ENCODE measurements around the gene SEMA4B.
"Not testable (repeated sequence)": the region's sequence is repeated elsewhere in the genome, so short reads cannot be mapped to it uniquely, and the experiment has no call there.

The SEMA4B gene

DNA sequence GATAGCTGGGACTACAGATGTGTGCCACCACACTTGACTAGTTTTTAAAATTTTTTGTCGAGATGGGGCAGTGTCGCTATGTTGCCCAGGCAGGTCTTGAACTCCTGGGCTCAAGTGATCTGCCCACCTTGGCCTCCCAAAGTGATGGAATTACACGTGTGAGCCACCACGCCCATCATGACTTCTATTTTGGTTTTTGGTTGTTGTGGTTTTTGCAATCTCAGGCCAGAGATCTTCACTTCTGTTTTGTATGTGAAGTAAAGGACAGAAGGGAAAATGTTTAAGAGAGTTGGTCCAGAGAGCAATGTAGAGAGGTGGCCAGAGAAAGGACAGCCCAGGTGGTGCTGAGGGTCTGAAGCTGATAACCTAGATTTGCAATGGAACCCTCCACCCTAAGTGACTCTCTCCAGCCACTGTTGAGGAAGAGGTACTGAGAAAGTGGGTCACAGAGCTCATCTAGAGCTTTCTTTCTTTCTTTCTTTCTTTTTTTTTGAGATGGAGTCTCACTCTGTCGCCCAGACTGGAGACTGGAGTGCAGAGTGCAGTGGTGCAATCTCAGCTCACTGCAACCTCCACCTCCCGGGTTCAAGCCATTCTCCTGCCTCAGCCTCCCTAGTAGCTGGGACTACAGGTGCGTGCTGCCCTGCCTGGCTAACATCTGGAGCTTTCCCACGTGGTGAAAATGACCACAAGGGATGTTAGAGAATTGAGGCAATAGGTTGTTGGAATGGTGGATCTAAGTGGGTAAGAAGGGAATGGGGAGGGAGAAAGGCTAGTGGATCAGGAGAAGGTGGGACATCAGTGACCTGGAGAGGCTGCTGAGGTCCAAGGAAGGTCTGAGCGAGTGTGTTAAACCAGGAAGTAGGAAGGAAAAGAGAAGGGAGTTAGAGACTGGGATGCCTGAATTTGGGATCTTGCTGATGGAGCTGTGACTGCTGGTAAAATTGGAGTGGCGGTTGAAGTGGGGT lies 22.4 kb upstream of the SEMA4B start:
- peak; percentile 60 for FAIRE-seq
- DNase-seq (ENCODE audit: extremely low spot score, insufficient read length, low read depth) = no peak

DNA sequence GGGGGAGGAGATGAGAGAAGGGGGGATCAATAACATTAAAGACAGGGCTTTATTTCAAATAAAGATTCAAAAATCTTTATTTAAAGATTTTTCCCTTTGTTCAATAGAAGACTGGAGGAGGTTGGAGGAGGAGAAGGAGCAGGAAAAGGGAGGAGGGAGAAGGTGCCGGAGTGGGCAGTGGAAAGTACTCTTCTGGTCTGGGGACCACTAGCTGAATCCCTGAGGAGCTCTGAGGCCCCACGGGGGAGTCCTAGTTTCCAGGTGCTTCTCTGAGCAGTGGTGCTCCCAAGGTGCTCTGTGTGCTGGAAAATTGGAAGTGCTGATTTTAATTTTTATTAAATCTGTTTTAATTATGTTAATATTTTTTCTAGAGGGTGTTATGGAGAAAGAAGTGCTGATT lies 19.4 kb upstream of the SEMA4B start:
- no peak for FAIRE-seq
- DNase-seq (ENCODE audit: extremely low spot score, insufficient read length, low read depth) = no peak

DNA sequence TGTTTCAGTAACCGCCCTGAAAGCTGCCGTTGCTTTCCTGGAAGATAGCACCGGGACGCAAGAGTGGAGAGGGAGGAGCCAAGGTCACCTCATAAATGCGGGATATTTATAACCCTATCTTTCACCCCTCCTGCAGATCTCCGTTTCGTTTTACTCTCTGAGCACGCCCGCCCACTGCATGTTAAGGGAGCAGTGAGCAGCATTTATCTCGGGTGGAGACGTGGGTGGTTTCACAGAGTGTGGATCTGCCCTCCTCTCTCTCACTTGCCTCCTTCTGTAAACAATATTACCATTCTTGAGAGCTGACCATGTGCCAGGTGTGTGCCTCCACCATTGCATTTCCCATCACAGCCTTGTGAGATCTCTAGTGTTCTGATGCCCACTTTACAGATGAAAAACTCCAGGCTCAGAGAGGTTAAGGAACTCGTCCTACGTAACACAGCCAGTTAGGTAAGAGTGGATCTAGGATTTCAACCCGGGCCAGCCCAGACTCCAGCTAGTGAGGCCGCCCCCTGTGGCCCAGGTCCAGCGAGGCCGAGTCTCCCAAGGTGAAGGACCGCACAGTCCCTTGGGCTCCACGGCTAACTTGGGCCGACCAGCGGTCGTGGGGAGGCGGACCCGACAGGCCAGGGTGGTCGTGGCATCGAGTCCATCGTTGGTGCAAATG lies 16.9 kb upstream of the SEMA4B start:
- peak; percentile 28 for DNase-seq (ENCODE audit: extremely low spot score, insufficient read length, low read depth)
- peak; percentile 86 for FAIRE-seq

DNA sequence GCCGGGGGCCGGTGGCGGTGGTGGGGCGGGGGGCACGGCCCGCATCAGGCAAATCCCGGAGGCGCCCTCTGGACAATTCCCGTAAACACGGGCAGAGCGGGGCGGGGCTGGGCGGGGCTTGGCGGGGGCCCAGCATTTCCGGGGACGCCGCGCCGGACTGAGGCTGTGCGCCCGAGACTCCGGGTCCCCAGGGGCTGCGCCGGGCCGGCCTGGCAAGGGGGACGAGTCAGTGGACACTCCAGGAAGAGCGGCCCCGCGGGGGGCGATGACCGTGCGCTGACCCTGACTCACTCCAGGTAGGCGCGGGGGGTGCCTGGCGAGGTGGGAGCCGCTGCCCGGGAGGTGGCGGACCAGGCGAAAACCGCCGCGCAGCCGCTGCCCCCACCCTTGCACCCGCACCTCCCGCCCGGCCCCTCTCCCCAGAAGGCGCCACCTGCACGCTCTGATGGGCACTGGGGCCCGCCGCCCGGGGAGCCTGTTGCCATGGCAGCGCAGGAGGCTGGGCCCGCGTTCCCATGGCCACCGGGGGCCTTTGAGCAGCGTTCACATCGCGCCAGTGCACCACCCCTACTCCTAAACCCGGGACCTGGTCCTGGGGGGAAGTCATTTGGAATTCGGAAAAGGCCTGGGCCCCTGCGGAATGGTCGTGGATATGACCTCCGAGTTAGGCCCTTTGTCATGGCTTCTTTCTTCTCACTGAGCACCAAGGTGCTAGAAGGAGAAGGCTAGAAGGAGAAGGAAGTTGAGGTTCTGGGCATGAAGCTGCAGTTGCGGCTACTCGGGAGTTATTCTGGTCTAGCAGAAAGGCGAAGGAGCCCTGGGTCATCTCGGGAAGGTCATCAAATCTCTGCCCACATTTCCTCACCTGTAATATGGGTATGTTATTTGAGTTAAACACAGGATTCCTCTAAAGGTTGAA lies 16.1 kb upstream of the SEMA4B start:
- DNase-seq (ENCODE audit: extremely low spot score, insufficient read length, low read depth) (peak; percentile 78), FAIRE-seq (peak; percentile 60)

DNA sequence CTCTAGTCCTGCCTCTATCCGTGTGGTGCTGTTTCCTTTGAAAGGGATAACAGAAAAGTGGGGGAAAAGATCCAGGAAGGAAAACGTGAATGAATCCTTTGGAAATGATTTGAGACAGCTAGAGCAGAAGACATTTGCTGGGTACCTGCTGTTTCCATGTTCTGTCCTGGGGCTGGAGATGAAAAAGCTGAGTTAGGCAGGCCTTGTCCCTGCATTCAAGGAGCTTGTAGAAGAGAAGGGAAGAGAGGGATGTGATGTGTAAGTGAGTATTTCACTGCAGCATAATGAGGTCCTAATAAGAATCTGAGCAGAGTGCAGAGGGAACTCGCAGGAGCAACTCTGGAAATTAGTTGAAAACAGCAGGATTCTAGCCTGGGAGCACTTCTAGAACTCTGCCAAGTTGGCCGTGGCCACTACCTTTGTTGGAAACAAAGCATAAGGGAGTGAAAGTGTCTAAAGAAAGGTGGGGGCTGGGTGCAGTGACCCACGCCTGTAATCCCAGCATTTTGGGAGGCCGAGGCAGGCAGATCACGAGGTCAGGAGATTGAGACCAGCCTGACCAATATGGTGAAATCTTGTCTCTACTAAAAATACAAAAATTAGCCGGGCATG lies 13.8 kb upstream of the SEMA4B start:
- no peak for DNase-seq (ENCODE audit: extremely low spot score, insufficient read length, low read depth)
- FAIRE-seq = no peak

DNA sequence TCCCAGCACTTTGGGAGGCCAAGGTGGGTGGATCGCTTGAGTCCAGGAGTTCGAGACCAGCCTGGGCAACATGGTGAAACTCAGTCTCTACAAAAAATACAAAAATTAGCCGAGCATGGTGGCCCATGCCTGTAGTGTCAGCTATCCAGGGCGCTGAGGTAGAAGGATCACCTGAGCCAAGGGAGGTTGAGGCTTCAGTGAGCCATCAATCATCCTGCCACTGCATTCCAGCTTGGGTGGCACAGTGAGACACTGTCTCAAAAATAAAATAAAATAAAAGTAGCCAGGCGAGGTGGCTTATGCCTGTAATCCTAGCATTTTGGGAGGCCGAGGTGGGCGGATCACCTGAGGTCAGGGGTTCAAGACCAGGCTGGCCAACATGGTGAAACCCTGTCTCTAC lies 13.1 kb upstream of the SEMA4B start:
- not testable (repeated sequence) for FAIRE-seq; DNase-seq (ENCODE audit: extremely low spot score, insufficient read length, low read depth)

DNA sequence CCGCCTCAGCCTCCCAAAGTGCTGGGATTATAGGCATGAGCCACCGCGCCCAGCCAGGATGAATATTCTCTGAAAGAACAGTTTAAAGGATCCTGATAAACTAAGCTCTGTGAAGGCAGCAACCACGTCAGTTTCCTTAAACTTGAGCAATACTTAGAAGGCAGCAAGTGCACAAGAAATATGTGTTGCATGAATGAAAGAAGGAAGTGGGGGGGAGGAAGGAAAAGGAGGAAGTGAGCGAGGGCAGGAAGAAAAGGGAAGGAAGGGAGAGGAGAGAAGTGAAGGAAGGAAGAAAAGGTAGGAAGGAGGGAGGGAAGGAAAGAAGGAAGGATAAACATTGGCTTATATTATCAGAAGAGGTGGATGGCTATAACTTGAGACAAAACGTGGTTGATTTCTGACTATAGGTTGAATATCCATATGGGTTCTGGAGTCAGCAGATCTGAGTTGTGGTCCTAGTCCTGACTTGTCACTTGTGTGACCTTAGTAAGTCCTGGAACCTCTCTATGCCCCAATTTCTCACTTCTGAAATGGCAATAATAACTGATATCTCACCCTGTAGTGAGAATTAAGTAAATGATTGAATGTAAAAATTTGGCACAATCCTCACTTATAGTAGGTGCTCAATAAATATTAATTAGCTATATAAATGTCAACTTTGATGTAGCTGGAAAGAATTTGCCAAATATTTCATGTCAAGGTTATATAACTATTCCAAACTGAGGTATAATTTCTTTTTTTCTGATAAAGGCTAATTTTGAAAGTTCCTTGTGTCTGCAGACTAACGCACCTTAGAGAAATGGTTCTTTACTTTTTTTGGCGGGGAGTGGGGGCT lies 12.0 kb upstream of the SEMA4B start:
- FAIRE-seq (no peak), DNase-seq (ENCODE audit: extremely low spot score, insufficient read length, low read depth) (no peak)

DNA sequence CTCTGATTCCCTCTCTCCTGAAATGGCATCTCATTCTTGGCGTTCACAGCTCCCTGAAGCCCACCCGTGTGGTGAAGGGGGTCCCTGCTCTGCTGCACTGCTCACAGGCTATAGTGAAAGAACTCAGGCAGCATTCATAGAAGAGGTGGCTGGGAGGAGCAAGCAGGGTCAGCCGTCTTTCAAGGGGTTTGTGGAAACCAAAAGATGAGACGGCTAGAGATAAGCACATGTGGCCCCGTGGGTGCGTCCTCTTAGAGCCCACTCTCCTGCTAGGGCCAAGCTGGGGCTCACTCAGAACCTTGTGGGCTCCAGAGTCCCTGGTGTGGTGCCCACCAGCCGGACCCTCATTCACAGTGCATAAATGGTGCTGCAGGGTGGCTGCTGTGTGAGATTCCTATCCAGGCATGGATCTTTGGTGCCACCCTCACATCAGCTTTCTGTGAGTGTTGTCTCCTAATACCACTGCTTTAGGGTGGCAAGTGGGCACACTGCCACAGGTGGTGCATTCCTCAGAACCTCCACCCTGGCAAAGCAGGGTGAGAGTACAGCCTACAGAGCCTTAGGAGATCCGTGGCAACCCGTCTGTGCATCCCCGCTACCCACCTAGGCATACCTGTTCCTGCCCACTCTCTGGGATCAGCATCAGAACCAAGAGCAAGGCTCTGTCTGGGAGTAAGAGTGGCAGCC lies 11.2 kb upstream of the SEMA4B start:
- DNase-seq (ENCODE audit: extremely low spot score, insufficient read length, low read depth) (no peak), FAIRE-seq (no peak)

DNA sequence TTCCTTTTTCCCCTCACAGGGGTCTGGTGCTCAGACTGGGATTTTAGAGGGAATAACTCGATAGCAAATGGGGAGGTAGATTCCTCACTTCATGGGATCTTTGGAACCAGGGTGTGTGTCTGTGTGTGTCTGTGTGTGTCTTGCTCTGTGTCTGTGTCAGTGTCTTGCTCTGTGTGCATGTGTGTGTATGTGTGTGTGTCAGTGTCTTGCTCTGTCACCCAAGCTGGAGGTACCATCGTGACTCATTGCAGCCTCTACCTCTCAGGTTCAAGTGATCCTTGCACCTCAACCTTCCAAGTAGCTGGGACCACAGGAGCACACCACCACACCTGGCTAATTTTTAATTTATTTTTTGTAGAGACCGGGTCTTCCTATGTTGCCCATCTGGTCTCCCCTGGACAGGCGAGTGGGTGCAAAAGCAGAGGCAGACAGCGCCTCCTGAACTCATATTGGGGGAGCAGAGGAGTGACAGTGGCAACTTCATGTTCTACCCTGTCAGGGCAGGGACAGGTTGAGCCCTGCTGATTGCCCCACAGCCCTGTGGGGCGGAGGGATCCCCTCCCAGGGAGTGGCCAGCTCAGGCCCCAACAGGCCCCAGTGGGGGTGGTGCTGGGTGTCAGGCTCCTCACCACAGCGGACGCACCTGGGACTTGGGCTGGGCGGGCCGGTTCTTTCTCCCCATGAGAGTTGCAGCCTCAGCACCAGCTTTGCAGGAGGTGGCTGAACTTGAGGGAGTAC lies 10.4 kb upstream of the SEMA4B start:
- DNase-seq (ENCODE audit: extremely low spot score, insufficient read length, low read depth) (no peak), FAIRE-seq (peak; percentile 69)

DNA sequence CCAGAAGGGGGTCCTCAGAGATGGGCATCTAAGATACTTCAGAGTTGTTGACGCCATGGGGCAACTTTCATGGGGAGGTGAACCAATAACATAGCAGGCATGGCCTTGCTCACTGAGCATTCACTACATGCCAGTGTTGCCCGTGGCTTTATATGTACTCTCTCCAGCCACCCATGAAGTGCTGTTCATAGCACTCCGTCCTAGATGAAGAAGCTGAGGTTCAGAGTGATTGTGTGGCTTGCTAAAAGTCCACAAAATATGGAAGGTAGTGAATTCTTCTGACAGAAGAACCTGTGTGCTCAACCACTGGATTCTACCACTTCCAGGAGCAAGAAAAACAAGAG lies 9.8 kb upstream of the SEMA4B start:
- FAIRE-seq = no peak
- DNase-seq (ENCODE audit: extremely low spot score, insufficient read length, low read depth) = no peak

DNA sequence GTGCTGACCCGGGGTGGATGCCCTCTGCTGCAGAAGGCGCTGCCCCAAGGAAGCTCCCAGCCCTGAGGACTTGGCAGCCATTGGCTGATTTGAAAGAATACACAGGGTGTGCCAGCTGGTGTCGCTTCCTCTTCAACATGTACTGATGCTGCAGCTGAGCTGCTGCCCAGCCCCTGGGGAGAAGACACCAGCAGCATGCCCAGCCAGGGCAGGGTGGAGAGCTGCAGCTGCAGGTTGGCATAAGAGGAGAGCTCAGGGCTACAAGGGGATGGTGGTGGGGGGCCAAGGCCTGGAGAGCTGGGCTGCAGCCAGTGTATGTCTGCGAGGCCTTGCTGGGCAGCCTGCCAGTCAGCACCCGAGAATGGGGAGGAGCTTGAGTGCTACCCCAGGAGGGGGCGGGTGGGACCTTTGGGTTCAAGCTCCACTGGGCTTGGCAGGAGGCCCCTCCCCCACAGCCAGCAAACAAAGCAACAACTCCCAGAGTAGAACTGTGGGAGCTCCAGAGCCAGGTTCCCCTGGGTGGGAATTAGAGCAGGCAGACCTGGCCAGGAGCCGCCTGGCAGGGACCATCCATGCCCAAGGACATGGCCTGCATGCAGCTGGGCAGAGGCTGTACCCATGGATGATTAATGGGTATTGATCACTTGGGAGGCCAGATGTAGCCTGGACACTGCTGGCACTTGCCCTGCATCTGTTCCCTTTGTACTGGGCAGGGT lies 9.2 kb upstream of the SEMA4B start:
- DNase-seq (ENCODE audit: extremely low spot score, insufficient read length, low read depth) (no peak), FAIRE-seq (peak; percentile 82)

DNA sequence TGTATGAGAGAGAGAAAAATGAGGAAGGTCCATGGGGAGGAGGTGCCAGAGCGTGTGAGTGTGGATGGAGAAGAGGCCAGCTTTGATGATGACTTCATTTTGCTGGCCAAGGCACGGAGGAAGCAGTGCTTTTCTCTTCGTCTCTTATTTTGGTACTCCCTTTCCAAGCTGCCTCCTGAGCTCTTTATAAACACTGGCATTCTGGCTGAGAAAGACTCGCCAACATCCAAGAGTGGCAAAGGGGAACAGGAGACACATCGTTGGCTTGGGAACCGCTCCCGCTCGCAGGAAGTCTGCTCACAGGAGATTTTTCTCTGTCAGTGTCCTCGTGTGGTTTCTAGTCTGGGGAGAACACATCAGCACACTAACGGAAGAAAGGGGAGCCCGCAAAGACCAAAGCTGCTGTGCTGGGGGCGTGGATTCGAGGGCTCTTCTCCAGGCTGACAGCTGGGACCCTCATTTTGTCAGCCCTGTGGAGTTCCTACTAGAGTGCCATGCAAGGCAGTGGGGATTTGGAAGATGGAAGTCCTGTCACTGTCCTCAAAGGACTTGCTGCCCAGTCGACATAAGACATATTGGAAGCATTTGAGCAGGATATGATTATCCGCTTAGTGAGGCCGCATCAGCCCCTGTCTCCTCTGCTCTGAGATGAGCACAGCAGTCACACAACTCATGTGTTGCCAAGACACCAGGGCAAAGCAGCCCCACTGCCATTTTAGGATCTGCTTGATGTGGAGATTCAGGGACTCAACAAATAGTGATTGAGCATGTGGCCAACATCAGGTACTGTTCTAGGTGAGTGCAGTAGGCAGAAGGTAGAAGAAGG lies 8.0 kb upstream of the SEMA4B start:
- no peak for DNase-seq (ENCODE audit: extremely low spot score, insufficient read length, low read depth)
- FAIRE-seq = no peak

DNA sequence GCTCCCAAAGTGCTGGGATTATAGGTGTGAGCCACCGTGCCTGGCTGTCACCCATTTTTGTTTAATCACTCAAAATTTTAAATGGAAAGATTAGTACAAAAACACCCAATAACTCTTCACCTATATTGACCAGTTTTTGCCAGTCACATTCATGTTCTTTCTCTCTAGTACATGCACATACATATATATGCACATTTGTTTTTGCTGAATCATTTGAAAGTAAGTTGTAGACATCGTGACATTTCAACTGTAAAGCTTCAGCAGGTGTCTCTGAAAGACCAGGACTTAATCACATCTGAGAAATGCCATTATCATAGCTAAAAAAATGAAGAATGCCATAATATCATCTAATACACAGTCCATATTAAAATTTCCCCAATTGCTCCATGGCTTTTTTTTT lies 6.5 kb upstream of the SEMA4B start:
- DNase-seq (ENCODE audit: extremely low spot score, insufficient read length, low read depth) = no peak
- FAIRE-seq = no peak

DNA sequence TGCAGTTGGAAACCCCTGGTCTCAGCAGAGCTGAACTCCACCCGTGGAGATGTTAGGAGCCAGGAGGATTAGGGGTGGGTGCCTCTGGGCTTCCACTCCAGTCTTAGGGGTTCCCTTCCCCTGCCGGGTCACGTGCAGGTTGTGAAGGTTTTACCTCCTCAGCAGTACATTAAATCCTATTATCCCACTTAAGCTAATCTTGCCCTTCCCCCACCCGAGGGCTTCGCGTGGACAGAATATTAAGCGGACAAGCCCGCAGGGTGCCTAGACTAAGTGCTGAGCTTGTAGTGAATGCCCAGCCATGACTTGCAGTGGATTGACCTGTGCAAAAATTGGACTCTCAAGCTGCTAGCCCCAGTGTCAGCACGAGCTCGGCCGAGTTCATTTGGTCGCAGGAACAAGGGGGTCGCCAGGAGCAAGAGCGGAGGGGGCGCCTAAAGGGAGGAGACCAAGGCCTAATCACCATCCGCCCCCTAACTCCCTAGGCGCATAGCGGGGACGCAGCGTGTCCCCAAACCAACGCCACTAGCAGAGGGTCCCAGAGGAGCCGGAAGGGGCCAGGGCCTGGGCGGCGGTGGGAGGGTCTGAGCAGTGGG lies 498 bp upstream of the SEMA4B start:
- DNase-seq (ENCODE audit: extremely low spot score, insufficient read length, low read depth) (no peak), FAIRE-seq (no peak)

DNA sequence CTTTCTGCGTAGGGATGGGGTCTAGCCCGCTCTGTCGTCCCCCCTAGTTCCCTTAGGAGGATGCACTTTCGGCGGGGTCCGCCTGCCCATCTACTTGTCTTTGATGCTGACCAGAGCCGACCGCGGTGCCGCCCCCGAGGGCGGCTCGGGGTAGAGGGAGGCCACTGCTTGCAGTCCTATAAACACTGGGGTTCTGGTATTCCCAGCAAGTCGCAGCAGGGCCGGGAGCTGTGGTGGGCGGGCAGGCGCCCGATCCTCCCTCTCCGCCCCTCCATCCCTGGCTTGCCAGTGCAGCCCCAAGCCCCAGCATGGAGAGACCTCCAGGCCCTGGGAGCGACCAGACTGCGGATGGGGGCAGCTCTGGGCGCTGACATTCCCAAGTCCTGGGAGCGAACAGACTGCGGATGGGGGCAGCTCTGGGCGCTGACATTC lies 830 bp downstream of the SEMA4B start:
- DNase-seq (ENCODE audit: extremely low spot score, insufficient read length, low read depth) (no peak), FAIRE-seq (no peak)

DNA sequence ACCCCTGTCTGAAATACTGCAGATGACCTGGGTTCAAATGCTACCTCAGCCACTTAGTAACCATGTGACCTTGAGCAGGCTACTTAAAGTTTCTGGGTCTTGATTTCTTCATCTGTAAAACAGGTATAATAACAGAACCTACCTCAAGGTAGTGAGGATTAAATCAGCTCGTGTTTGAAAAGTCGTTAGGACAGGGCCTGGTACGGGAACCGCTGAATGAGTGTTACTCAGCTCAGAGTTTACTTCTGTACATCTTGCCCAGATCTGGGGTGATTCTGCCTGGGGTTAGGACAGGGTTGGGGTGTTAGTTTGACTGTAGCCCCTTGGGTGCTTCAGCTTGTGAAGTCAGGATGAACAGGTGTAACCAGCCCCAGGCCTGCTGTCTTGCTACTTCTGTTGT lies 1.8 kb downstream of the SEMA4B start:
- DNase-seq (ENCODE audit: extremely low spot score, insufficient read length, low read depth) = no peak

More for the DNA sequence above, 1.8 kb downstream of the SEMA4B start:
- FAIRE-seq = no peak
